DMS53 (cell line): Measurements from ENCODE around the gene LAMB4.
A peak's percentile ranks its signal among the peaks of the same experiment; 100 is the strongest.

Experiments
- DNase-seq: peaks from one replicate; lab custom pipeline; 2025; lab: John Stamatoyannopoulos, UW

The LAMB4 gene

GRCh38 chr7:108014747-108015682 lies 115.1 kb downstream of the LAMB4 start:
- peak; percentile 70 for DNase-seq

DNA sequence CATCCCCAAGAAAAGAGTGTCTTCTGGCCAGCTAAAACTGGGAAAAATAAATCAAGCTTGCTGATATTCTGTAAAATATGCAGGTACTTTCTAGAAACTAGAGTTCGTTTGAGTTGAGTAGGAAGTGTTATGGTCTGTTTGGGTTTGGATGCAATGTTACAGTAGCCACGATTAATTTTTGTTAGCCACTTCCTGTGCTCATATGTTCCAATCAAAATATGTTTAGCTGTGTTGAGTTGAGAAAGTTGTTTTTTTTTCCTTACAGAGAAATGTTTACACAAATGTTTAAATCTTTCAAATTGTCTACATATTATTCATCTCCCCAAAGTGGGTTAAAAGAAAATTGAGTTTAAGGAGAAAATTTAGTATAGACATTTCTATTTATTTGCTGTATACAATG lies 115.9 kb downstream of the LAMB4 start:
- no peak for DNase-seq

GRCh38 chr7:108012499-108013430 lies 117.4 kb downstream of the LAMB4 start:
- peak; percentile 76 for DNase-seq

GRCh38 chr7:108010377-108010776 lies 119.8 kb downstream of the LAMB4 start:
- DNase-seq, result peak; percentile 84

- no peak for DNase-seq
Observed at GRCh38 chr7:108009873-108010272, 120.3 kb downstream of the LAMB4 start.

DNA sequence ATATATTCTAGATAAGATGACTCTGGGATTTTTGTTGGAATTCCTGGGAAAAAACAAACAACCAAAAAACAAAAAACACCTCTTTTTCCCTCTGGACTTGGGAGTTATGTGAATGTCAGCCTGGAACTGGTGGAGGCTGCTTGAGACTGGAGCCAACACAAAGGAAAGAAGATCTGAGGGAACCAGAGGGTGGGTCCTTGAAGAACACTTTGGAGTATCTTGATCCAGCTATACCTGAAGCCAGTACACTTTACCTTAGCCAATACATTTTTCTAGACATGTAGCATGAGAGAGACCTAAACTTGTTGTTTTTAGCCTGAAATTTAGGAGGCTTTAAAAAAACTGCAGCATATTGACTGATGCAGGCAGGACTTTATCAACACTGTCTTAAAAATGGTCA lies 121.3 kb downstream of the LAMB4 start:
- no peak for DNase-seq

DNA sequence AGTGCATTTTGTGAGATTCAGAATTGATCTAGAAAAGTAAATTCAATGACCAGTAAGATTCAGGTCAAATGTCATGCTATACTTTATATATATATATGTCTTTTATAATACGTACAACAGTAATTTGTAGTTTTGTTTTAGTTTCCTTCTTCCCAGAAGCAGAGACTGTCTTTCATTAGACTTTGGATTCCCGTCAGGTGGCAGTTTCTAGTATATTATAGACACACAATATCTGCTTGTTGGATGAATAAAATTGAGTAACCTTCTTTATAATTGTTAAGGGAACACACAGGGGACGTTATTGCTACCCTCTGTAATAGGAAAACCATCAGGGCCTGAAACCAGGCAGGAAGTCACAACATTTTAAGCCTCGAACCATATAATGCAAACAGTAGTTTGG lies 121.9 kb downstream of the LAMB4 start:
- DNase-seq, result no peak

DNA sequence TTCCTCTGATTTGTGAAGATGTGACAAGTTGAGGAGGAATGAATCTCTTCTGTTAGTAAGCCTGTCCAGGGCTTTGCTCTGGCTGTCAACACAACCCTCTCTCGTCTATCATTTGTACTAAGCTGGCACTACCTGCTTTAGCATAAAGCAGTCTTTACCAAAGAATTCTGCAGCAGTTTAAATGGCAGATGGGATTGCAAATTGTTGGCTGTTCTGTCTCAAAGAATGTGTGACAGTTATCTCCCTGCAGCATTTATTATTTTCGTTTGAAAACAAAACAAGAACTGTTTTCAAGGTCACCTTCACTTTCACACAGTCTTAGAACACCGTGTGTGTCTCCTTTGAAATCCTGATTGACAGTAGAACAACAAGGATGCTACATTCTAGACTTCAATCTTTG lies 122.4 kb downstream of the LAMB4 start:
- DNase-seq, result no peak

DNA sequence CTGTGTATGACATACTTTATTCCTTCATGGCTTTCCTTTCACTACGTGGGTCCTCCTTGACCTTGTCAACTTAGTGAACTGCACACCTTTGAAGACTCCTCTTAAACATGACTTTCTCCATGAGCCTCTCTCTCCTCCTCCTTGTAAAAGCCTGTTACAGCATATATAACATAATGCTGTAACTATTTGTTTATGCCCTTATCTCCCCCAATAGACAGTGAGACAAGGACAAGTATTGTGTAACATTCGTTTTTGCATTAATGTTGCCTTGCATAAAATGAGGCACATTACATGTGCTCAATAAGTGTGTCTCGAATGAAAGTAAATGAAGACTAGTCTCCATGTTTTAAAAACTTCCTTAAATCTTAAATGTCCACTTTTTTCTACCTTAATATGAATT lies 122.9 kb downstream of the LAMB4 start:
- no peak for DNase-seq

GRCh38 chr7:108004220-108005142 lies 125.7 kb downstream of the LAMB4 start:
- peak; percentile 61 for DNase-seq

DNA sequence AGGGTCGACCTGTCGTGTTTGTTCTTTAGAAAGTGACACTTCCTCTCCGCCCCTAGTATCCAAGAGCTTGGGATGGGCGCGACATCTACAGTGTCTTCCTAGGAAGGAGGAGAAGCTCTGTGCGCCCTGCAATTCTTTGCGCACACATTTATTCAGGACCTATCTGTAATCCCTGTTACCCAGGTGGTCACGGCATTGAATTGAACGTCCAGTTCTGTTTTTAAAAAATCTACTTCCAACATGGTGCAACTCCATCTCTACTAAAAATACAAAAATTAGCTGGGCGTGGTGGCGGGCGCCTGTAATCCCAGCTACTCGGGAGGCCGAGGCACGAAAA lies 126.6 kb downstream of the LAMB4 start:
- peak; percentile 72 for DNase-seq

- peak; percentile 76 for DNase-seq
Observed at GRCh38 chr7:108002726-108003598, 127.2 kb downstream of the LAMB4 start, which contains the start of gene LAMB1. Gene LAMB1 (minus strand): TSS chr7:108003161. CDS start chr7:108002885, 276 bp downstream.

DNA sequence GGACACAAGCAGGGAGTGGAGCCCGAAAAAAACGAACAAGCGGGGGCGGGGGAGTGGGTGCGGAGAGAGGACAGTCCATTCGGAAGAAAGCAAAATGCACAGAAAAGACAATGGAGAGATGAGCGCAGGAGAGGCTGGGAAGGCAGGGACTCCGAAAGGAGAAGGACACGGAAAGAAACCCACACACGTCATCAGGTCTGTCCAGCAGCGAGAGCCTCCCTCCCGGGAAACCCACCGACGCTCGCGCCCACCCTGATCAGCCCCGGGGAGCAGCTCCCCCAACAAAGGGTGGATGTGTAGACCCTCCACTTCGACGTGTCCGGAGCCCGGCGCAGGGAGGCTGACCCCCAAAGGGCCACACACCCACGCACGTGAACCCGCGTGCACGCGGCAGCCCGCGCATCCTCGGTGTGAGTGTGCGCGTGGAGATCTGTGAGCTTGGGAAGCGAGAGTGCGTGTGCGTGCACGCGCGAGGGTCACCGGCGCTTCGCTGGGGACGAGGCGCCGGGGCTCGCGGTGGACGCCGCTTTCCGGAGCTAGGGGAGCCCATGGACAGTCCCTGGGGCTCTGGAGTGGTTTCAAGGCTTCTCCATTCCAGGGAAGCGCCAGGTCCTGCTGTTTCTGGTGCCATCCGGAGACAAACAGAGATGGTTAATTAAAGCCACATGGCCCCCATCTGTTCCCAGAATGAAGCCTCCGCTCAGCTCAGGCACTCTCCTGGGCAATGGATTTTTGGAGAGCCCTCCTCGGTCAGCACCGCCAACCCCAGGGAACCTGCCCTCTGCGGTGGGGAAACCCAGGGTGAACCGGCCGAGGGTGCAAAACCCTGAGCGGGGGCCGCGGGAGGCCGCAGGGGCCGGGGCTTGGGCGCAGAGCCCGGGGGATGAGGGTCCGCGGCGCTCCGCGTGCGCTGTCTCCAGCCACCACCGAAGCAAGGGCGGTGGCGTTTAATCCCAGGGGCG lies 128.1 kb downstream of the LAMB4 start:
- DNase-seq, result peak; percentile 78

DNA sequence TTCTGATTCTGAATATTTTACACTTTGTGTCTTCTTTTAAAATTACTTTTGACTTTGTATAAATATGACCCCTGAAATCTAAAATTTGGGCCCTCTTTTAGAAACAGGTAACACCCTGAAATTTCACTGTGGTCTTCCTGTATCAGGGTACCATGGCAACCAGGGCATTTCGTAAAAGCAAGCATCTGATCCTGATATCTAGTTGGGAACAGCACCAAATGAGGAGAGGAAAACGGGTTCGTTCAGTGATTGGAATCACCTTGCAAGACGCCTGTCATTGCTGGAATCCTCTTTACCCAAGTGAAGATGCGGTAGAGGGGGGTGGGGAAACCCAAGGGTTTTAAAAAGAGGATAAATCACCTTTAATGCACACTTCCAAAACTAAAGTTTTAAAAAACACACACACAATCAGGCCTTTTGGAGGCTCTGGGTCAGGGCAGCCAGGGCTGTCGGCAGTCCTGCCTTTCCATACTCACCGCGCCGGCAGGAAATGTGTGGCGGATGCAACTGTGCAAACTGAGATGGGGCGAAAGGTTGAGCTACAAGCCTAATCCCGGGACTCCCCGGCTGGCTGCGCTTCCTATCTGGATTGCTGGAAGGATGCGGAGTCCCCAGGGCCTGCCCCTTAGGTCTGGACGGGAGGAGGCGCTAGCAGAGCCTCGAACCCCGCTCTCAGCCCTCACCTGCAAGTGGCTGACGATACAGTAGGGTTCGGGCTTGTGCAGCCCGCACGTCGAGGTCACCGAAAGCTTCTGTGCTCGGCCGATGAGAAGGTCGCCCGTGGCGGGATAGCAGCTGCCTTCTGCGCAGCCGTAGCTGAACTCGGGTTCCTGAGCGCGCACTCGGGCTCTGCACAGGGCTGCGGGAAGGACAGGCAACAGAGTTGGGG lies 129.0 kb downstream of the LAMB4 start:
- DNase-seq, result peak; percentile 84

- no peak for DNase-seq
Observed at GRCh38 chr7:107999779-108000560, 130.2 kb downstream of the LAMB4 start.

DNA sequence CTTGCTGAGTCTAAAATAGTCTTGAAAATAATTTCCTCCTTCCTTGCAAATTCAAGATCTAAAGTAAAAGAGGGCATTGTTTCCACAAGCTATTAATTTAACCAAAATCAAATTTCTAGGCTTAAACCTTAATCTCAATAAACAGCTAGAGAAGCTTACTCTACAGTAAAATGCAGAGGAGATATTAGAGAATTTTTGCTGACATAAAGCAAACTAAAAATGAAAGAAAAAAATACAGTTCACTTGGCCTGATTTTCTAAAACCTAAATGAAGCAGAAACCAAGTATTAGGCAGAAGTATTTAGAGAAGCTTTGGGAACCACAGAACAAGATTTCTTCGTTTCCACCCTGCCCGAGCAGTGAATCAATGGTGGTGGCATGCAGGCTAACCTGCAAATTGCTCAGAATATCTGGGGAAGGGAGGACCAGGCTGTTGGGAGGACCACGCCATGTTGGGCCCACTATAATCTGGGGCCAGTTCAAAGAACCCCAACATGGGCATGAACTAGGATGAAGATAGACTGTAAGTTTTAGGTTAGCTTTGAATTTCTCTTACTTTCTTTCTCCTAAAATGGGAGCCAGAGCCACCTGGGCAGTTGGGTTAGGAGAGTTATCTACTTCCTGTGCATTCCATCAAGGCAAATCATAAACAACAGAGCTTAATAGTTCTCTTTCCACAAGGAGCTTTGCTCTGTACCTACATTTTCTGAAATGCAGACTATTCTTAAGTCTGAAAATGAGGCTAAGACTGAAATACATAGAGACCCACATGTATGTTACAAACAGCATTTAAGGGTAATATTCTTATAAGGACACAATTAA lies 131.3 kb downstream of the LAMB4 start:
- DNase-seq, result no peak

GRCh38 chr7:107998150-107998549 lies 132.0 kb downstream of the LAMB4 start:
- no peak for DNase-seq
